ENCODE results near the gene ZNF431. TPM values are rescaled to one million over a fixed set of nuclear protein-coding genes. Genes with fewer than 3 reads are reported as not detected.

The ZNF431 gene
- total and polyA plus RNA-seq, 2 experiments from 2014 or later: 18.0 to 47.5 TPM

DNA sequence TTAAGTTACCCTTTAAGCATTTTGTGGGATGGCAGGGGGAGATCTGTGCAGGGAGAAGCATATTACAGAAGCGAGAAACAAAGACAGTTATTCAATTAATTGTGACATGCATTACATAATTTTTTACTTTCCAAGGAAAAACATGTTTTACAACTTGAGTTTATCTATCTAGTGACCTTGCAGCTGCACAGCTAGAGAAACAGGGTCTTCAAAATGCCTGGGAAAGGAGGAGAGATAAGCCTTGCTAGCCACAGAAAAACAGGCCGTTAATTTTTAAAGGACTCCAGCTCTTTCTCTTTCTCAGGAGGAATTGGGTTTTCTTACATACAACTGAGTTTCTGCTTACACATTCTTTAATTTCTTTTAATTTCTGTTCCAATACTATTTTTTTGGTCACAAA is 14.8 kb upstream of the ZNF431 start (continued):
- TF ChIP-seq EZH2 (IDR thresholded peaks at IDR 0.05; ENCODE audit: low read depth, unreplicated experiment) (no peak), STAT1 (IDR thresholded peaks at IDR 0.05; ENCODE audit: unreplicated experiment) (no peak), JUNB (IDR thresholded peaks at IDR 0.05; ENCODE audit: unreplicated experiment) (no peak), ZNF331 (CRISPR knock-in tag; IDR thresholded peaks at IDR 0.05; ENCODE audit: low read depth) (no peak)
- TF ChIP-seq, protein P1, sequence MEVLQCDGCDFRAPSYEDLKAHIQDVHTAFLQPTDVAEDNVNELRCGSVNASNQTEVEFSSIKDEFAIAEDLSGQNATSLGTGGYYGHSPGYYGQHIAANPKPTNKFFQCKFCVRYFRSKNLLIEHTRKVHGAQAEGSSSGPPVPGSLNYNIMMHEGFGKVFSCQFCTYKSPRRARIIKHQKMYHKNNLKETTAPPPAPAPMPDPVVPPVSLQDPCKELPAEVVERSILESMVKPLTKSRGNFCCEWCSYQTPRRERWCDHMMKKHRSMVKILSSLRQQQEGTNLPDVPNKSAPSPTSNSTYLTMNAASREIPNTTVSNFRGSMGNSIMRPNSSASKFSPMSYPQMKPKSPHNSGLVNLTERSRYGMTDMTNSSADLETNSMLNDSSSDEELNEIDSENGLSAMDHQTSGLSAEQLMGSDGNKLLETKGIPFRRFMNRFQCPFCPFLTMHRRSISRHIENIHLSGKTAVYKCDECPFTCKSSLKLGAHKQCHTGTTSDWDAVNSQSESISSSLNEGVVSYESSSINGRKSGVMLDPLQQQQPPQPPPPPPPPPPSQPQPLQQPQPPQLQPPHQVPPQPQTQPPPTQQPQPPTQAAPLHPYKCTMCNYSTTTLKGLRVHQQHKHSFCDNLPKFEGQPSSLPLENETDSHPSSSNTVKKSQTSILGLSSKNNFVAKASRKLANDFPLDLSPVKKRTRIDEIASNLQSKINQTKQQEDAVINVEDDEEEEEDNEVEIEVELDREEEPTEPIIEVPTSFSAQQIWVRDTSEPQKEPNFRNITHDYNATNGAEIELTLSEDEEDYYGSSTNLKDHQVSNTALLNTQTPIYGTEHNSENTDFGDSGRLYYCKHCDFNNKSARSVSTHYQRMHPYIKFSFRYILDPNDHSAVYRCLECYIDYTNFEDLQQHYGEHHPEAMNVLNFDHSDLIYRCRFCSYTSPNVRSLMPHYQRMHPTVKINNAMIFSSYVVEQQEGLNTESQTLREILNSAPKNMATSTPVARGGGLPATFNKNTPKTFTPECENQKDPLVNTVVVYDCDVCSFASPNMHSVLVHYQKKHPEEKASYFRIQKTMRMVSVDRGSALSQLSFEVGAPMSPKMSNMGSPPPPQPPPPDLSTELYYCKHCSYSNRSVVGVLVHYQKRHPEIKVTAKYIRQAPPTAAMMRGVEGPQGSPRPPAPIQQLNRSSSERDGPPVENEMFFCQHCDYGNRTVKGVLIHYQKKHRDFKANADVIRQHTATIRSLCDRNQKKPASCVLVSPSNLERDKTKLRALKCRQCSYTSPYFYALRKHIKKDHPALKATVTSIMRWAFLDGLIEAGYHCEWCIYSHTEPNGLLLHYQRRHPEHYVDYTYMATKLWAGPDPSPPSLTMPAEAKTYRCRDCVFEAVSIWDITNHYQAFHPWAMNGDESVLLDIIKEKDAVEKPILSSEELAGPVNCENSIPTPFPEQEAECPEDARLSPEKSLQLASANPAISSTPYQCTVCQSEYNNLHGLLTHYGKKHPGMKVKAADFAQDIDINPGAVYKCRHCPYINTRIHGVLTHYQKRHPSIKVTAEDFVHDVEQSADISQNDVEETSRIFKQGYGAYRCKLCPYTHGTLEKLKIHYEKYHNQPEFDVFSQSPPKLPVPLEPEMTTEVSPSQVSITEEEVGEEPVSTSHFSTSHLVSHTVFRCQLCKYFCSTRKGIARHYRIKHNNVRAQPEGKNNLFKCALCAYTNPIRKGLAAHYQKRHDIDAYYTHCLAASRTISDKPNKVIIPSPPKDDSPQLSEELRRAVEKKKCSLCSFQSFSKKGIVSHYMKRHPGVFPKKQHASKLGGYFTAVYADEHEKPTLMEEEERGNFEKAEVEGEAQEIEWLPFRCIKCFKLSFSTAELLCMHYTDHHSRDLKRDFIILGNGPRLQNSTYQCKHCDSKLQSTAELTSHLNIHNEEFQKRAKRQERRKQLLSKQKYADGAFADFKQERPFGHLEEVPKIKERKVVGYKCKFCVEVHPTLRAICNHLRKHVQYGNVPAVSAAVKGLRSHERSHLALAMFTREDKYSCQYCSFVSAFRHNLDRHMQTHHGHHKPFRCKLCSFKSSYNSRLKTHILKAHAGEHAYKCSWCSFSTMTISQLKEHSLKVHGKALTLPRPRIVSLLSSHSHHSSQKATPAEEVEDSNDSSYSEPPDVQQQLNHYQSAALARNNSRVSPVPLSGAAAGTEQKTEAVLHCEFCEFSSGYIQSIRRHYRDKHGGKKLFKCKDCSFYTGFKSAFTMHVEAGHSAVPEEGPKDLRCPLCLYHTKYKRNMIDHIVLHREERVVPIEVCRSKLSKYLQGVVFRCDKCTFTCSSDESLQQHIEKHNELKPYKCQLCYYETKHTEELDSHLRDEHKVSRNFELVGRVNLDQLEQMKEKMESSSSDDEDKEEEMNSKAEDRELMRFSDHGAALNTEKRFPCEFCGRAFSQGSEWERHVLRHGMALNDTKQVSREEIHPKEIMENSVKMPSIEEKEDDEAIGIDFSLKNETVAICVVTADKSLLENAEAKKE (CRISPR knock-in tag; IDR thresholded peaks at IDR 0.05): no peak
- TF ChIP-seq, protein P2, sequence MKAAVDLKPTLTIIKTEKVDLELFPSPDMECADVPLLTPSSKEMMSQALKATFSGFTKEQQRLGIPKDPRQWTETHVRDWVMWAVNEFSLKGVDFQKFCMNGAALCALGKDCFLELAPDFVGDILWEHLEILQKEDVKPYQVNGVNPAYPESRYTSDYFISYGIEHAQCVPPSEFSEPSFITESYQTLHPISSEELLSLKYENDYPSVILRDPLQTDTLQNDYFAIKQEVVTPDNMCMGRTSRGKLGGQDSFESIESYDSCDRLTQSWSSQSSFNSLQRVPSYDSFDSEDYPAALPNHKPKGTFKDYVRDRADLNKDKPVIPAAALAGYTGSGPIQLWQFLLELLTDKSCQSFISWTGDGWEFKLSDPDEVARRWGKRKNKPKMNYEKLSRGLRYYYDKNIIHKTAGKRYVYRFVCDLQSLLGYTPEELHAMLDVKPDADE (IDR thresholded peaks at IDR 0.05): no peak

DNA sequence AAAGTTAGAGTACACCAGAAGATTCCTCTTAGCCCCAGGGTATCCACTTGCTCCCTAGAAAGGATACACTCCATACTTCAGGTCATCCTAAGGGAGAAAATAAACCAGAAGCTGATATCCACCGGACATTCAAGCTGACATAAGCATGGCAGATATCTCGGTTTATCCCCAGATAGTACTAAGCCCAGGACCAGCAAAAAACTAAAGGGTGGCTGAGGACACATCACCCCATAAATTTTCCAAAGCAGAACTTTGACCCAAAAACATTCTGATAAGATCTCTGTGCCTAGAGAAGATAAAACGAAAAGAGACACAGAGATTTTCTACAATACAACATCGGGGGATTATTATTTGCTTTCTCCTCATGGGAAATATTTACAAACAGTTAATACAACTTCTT is 13.9 kb upstream of the ZNF431 start:
- Histone ChIP-seq H3K79me2 (replicated peaks; ENCODE audit: insufficient read depth) (no peaks in the 10 kb centered on the region), H3F3A (replicated peaks; ENCODE audit: low read depth) (no peaks in the 10 kb centered on the region), H2AFZ (no peak overlapping the region), H3K4me2 (no peak overlapping the region), H3K36me3 (ENCODE audit: insufficient read depth) (no peaks in the 10 kb centered on the region), H3K9me2 (ENCODE audit: insufficient read depth) (no peaks in the 10 kb centered on the region), H3K27me3 (ENCODE audit: insufficient read depth) (no peaks in the 10 kb centered on the region), H3K4me3 (no peak overlapping the region), H4K20me1 (replicated peaks; ENCODE audit: insufficient read depth) (no peaks in the 10 kb centered on the region), H3K27ac (ENCODE audit: low read depth) (no peak overlapping the region), H3K4me1 (ENCODE audit: insufficient read depth) (peaks cover 7% of the 10 kb centered on the region; the same call in 1 of the 2 replicates)
- DNase-seq (ENCODE audit: low spot score): no peak
- Mint-ChIP-seq H3K9me3 (peaks cover 6% of the 10 kb centered on the region; the same call in 2 of the 3 replicates), H3K4me3 (no peak overlapping the region), H3K36me3 (ENCODE audit: low read depth) (peaks cover 3% of the 10 kb centered on the region; the same call in 2 of the 3 replicates), H3K4me1 (peaks cover 17% of the 10 kb centered on the region), H3K27ac (no peak overlapping the region), H3K27me3 (ENCODE audit: insufficient read depth, low read depth, poor library complexity) (peaks cover 1% of the 10 kb centered on the region)
- no peak for ATAC-seq
- TF ChIP-seq ZNF114 (CRISPR knock-in tag; IDR thresholded peaks at IDR 0.05) (no peak), EZH2phosphoT487 (IDR thresholded peaks at IDR 0.05; ENCODE audit: unreplicated experiment) (no peak), CREB1 (CRISPR knock-in tag; IDR thresholded peaks at IDR 0.05; ENCODE audit: low read depth) (no peak), JUNB (IDR thresholded peaks at IDR 0.05; ENCODE audit: unreplicated experiment) (no peak)
- TF ChIP-seq, protein P2 (IDR thresholded peaks at IDR 0.05): no peak
